Measurements from ENCODE around the gene FASLG.

The FASLG gene

GRCh38 chr1:172657586-172657985 is 1.3 kb upstream of the FASLG start:
- TF ChIP-seq EZH2 (IDR thresholded peaks at IDR 0.05; ENCODE audit: borderline replicate concordance, low read length): no peak
- no peak for TF ChIP-seq CTCF (IDR thresholded peaks at IDR 0.05; ENCODE audit: low read length)
- H3K4me1 ChIP-seq (ENCODE audit: insufficient read depth, low read length, severe bottlenecking): peaks cover 5% of the 10 kb centered on the region
- no peaks in the 10 kb centered on the region for H4K20me1 ChIP-seq (ENCODE audit: insufficient read depth, low read length)
- H3K9me2 ChIP-seq (ENCODE audit: low read depth, low read length): no peaks in the 10 kb centered on the region
- H3K79me2 ChIP-seq (ENCODE audit: insufficient read depth, low read length): no peaks in the 10 kb centered on the region
- H2AFZ ChIP-seq (ENCODE audit: low read length): no peak overlapping the region
- no peak overlapping the region for H3K4me3 ChIP-seq (ENCODE audit: low read depth, low read length, poor library complexity, severe bottlenecking)
- no peak overlapping the region for H3K27ac ChIP-seq (ENCODE audit: low read depth, low read length, poor library complexity, severe bottlenecking)
- H3K9ac ChIP-seq (ENCODE audit: low read length): no peak overlapping the region
- no peaks in the 10 kb centered on the region for H3F3A ChIP-seq (ENCODE audit: insufficient read depth, low read length)
- no peak overlapping the region for H3K4me2 ChIP-seq (ENCODE audit: low read length)
- no peaks in the 10 kb centered on the region for H3K36me3 ChIP-seq (ENCODE audit: insufficient read depth, low read length)
- no peaks in the 10 kb centered on the region for H3K27me3 ChIP-seq (ENCODE audit: insufficient read depth, low read length)
- no peaks in the 10 kb centered on the region for H3K9me3 ChIP-seq (ENCODE audit: low read length)

GRCh38 chr1:172661107-172661506 is 2.2 kb downstream of the FASLG start:
- Histone ChIP-seq H3K4me2 (ENCODE audit: low read length) (no peak overlapping the region), H3K9ac (ENCODE audit: low read length) (no peak overlapping the region), H3K4me3 (ENCODE audit: low read depth, low read length, poor library complexity, severe bottlenecking) (no peak overlapping the region), H3K9me3 (ENCODE audit: low read length) (no peaks in the 10 kb centered on the region), H3K4me1 (ENCODE audit: insufficient read depth, low read length, severe bottlenecking) (peaks cover 12% of the 10 kb centered on the region), H3K36me3 (ENCODE audit: insufficient read depth, low read length) (no peaks in the 10 kb centered on the region), H3K9me2 (ENCODE audit: low read depth, low read length) (no peaks in the 10 kb centered on the region), H2AFZ (ENCODE audit: low read length) (no peak overlapping the region), H3K27me3 (ENCODE audit: insufficient read depth, low read length) (no peaks in the 10 kb centered on the region), H3F3A (ENCODE audit: insufficient read depth, low read length) (no peaks in the 10 kb centered on the region), H3K27ac (ENCODE audit: low read depth, low read length, poor library complexity, severe bottlenecking) (no peak overlapping the region), H3K79me2 (ENCODE audit: insufficient read depth, low read length) (no peaks in the 10 kb centered on the region), H4K20me1 (ENCODE audit: insufficient read depth, low read length) (no peaks in the 10 kb centered on the region)
- TF ChIP-seq CTCF (IDR thresholded peaks at IDR 0.05; ENCODE audit: low read length): no peak

GRCh38 chr1:172662464-172663109 is 3.7 kb downstream of the FASLG start:
- no peak for TF ChIP-seq EZH2 (IDR thresholded peaks at IDR 0.05; ENCODE audit: borderline replicate concordance, low read length)
- TF ChIP-seq CTCF (IDR thresholded peaks at IDR 0.05; ENCODE audit: low read length): no peak
- Histone ChIP-seq H2AFZ (ENCODE audit: low read length) (no peak overlapping the region), H3K36me3 (ENCODE audit: insufficient read depth, low read length) (no peaks in the 10 kb centered on the region), H3K4me2 (ENCODE audit: low read length) (peak overlapping the region; percentile 56), H4K20me1 (ENCODE audit: insufficient read depth, low read length) (no peaks in the 10 kb centered on the region), H3K9me2 (ENCODE audit: low read depth, low read length) (no peaks in the 10 kb centered on the region), H3K9me3 (ENCODE audit: low read length) (no peaks in the 10 kb centered on the region), H3K27me3 (ENCODE audit: insufficient read depth, low read length) (no peaks in the 10 kb centered on the region), H3F3A (ENCODE audit: insufficient read depth, low read length) (no peaks in the 10 kb centered on the region), H3K27ac (ENCODE audit: low read depth, low read length, poor library complexity, severe bottlenecking) (no peak overlapping the region), H3K9ac (ENCODE audit: low read length) (no peak overlapping the region), H3K4me3 (ENCODE audit: low read depth, low read length, poor library complexity, severe bottlenecking) (peak overlapping the region; percentile 39), H3K4me1 (ENCODE audit: insufficient read depth, low read length, severe bottlenecking) (peaks cover 12% of the 10 kb centered on the region), H3K79me2 (ENCODE audit: insufficient read depth, low read length) (no peaks in the 10 kb centered on the region)
